ENCODE results near the gene KCNN3.

- TF ChIP-seq CTCF (IDR thresholded peaks at IDR 0.05) (peak in 2 of 3 experiments; percentile 7 to 20), POLR2A (IDR thresholded peaks at IDR 0.05; ENCODE audit: low read depth) (no peak), POLR2AphosphoS5 (IDR thresholded peaks at IDR 0.05) (no peak)
These were observed 120.9 kb downstream of the KCNN3 start for GRCh38 chr1:154749078-154749760.

Measured in esophagus muscularis mucosa (tissue), 3 donors.